ENCODE measurements around the gene SPOCK3. TPM values are rescaled to one million over a fixed set of nuclear protein-coding genes. Genes with fewer than 3 reads are reported as not detected.

The SPOCK3 gene
- total and polyA plus RNA-seq, 7 donors = 0.39 to 3.9 (median 1.4) TPM; not detected in 2

GRCh38 chr4:166930464-166930863, 303.8 kb downstream of the SPOCK3 start:
- no peak for DNase-seq
- Histone ChIP-seq H3K4me3 (no peak overlapping the region), H3K9me3 (no peaks in the 10 kb centered on the region), H3K27me3 (no peaks in the 10 kb centered on the region), H3K4me1 (no peaks in the 10 kb centered on the region), H3K36me3 (no peaks in the 10 kb centered on the region), H3K27ac (no peak overlapping the region)
- TF ChIP-seq EP300 (IDR thresholded peaks at IDR 0.05) (no peak), POLR2AphosphoS5 (IDR thresholded peaks at IDR 0.05) (no peak), POLR2A (IDR thresholded peaks at IDR 0.05) (no peak), CTCF (IDR thresholded peaks at IDR 0.05) (no peak)
- WGBS, 2 donors = 60 to 82% methylated on average over 1 of the region's 1 CpG
- intact Hi-C loops (cut with DNase I) = no loop called here

GRCh38 chr4:166924424-166924823, 309.9 kb downstream of the SPOCK3 start:
- no peak for DNase-seq
- TF ChIP-seq EP300 (IDR thresholded peaks at IDR 0.05) = no peak
- no peak for TF ChIP-seq POLR2A (IDR thresholded peaks at IDR 0.05)
- TF ChIP-seq POLR2AphosphoS5 (IDR thresholded peaks at IDR 0.05) = no peak
- no peak for TF ChIP-seq CTCF (IDR thresholded peaks at IDR 0.05)
- no peaks in the 10 kb centered on the region for H3K4me1 ChIP-seq
- H3K4me3 ChIP-seq = no peak overlapping the region
- H3K36me3 ChIP-seq = no peaks in the 10 kb centered on the region
- H3K9me3 ChIP-seq = no peaks in the 10 kb centered on the region
- no peaks in the 10 kb centered on the region for H3K27me3 ChIP-seq
- intact Hi-C loops (cut with DNase I) = no loop called here
- no peak overlapping the region for H3K27ac ChIP-seq
- WGBS, 2 donors = 60 to 70% methylated on average over 3 of the region's 3 CpGs

- no peaks in the 10 kb centered on the region for H3K4me1 ChIP-seq
- no peaks in the 10 kb centered on the region for H3K36me3 ChIP-seq
- intact Hi-C loops (cut with DNase I) = no loop called here
- no peak for DNase-seq
- TF ChIP-seq POLR2AphosphoS5 (IDR thresholded peaks at IDR 0.05) (no peak), CTCF (IDR thresholded peaks at IDR 0.05) (no peak), POLR2A (IDR thresholded peaks at IDR 0.05) (no peak), EP300 (IDR thresholded peaks at IDR 0.05) (no peak)
- H3K9me3 ChIP-seq = no peaks in the 10 kb centered on the region
- no peak overlapping the region for H3K4me3 ChIP-seq
- no peak overlapping the region for H3K27ac ChIP-seq
- 58 to 73% methylated on average over 4 of the region's 4 CpGs for WGBS, 2 donors
- H3K27me3 ChIP-seq = no peaks in the 10 kb centered on the region
These were observed 320.4 kb downstream of the SPOCK3 start for GRCh38 chr4:166913926-166914325.

- Histone ChIP-seq H3K4me3 (no peak overlapping the region), H3K4me1 (no peaks in the 10 kb centered on the region), H3K27ac (no peak overlapping the region), H3K27me3 (no peaks in the 10 kb centered on the region), H3K9me3 (no peaks in the 10 kb centered on the region), H3K36me3 (no peaks in the 10 kb centered on the region)
- intact Hi-C loops (cut with DNase I) = no loop called here
- DNase-seq = no peak
- 89 to 90% methylated on average over 5 of the region's 5 CpGs for WGBS, 2 donors
- no peak for TF ChIP-seq CTCF (IDR thresholded peaks at IDR 0.05)
- no peak for TF ChIP-seq EP300 (IDR thresholded peaks at IDR 0.05)
These were observed 330.9 kb downstream of the SPOCK3 start for GRCh38 chr4:166903408-166903807.

- Histone ChIP-seq H3K4me3 (no peak overlapping the region), H3K27me3 (no peaks in the 10 kb centered on the region), H3K4me1 (no peaks in the 10 kb centered on the region), H3K27ac (no peak overlapping the region), H3K36me3 (no peaks in the 10 kb centered on the region), H3K9me3 (no peaks in the 10 kb centered on the region)
- WGBS, 2 donors = 15 to 66% methylated on average over 1 of the region's 1 CpG
- TF ChIP-seq EP300 (IDR thresholded peaks at IDR 0.05) (no peak), POLR2AphosphoS5 (IDR thresholded peaks at IDR 0.05) (no peak), POLR2A (IDR thresholded peaks at IDR 0.05) (no peak), CTCF (IDR thresholded peaks at IDR 0.05) (no peak)
- intact Hi-C loops (cut with DNase I) = no loop called here
- DNase-seq = no peak
These were observed 331.4 kb downstream of the SPOCK3 start for GRCh38 chr4:166902941-166903340.

Data from sigmoid colon (tissue), 7 donors.